ENCODE results near the gene GAPDH.

DNA sequence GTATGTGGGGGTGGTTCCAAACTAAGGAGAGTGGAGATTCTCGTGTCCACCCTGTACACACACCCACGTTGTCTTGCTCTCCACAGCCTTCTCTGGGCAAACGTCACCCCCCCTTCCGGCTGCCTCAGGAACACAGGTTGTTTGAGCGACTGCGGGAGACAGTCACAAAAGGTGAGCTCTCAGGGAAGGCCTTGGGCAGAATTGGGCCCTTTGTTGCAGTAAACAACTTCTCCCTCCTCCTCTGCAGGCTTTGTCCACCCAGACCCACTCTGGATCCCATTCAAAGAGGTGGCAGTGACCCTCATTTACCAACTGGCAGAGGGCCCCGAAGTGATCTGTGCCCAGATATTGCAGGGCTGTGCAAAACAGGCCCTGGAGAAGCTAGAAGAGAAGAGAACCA, 8.1 kb upstream of the GAPDH start:
- TF ChIP-seq, protein P1, sequence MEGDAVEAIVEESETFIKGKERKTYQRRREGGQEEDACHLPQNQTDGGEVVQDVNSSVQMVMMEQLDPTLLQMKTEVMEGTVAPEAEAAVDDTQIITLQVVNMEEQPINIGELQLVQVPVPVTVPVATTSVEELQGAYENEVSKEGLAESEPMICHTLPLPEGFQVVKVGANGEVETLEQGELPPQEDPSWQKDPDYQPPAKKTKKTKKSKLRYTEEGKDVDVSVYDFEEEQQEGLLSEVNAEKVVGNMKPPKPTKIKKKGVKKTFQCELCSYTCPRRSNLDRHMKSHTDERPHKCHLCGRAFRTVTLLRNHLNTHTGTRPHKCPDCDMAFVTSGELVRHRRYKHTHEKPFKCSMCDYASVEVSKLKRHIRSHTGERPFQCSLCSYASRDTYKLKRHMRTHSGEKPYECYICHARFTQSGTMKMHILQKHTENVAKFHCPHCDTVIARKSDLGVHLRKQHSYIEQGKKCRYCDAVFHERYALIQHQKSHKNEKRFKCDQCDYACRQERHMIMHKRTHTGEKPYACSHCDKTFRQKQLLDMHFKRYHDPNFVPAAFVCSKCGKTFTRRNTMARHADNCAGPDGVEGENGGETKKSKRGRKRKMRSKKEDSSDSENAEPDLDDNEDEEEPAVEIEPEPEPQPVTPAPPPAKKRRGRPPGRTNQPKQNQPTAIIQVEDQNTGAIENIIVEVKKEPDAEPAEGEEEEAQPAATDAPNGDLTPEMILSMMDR (IDR thresholded peaks at IDR 0.05), result no peak
- TF ChIP-seq POLR2A (IDR thresholded peaks at IDR 0.05), result no peak

Data from body of pancreas (tissue), 4 donors.